Fibroblast of skin of left biceps (primary cell): Measurements from ENCODE around the gene KRTAP10-7.
"Not testable (repeated sequence)": the region's sequence is repeated elsewhere in the genome, so short reads cannot be mapped to it uniquely, and the experiment has no call there.

Experiments used
- DNase-seq, 2 experiments: peaks; one replicate each; pipeline ENCODE4 v3.0.0-alpha.2; 2013; ENCODE audit warnings: low read depth in 2 of 2

Gene KRTAP10-7, protein sequence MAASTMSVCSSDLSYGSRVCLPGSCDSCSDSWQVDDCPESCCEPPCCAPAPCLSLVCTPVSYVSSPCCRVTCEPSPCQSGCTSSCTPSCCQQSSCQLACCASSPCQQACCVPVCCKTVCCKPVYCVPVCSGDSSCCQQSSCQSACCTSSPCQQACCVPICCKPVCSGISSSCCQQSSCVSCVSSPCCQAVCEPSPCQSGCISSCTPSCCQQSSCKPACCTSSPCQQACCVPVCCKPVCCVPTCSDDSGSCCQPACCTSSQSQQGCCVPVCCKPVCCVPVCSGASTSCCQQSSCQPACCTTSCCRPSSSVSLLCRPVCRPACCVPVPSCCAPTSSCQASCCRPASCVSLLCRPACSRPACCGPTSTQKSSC

GRCh38 chr21:44600118-44600978, at the start of gene KRTAP10-7:
KRTAP10-7 (plus strand) TSS chr21:44600597; CDS start chr21:44600622, 25 bp downstream.
- not testable (repeated sequence) for DNase-seq

GRCh38 chr21:44550807-44551206, 49.6 kb upstream of the KRTAP10-7 start:
- DNase-seq = no peak

DNA sequence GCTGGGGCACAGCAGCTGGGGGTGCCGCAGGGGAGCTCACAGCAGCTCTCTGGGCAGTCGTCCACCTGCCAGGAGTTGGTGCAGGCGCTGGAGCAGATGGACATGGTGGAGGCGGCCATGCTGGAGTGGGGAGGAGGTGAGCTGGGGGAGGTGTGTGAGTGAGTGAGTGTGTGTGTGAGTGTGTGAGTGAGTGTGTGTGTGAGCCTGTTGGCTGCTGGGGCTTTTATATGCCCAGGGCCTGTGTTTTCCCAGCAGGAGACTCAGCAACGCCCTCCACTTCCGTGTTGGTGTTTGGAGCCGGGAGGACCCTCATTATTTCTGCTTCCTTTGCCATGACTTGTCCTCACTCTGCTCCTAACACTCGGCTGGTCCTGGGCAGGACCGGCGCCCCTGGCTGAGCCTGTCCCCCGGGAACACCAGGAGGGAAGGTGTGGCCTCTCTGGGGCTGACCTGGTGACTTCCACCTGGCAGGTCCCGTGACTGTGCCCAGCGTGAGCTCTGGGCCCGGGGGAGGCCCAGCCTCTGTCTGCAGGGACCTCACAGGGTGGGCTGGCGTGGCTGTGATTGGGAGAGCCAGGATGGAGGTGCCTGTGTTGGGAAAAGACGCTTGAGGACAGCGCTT, 48.9 kb upstream of the KRTAP10-7 start, which contains the start of gene KRTAP10-2:
TSS of gene KRTAP10-2 (minus strand) at position 166 of the 622 bp plus-strand sequence. CDS start at position 119, 47 bp downstream.
- DNase-seq = no peak

DNA sequence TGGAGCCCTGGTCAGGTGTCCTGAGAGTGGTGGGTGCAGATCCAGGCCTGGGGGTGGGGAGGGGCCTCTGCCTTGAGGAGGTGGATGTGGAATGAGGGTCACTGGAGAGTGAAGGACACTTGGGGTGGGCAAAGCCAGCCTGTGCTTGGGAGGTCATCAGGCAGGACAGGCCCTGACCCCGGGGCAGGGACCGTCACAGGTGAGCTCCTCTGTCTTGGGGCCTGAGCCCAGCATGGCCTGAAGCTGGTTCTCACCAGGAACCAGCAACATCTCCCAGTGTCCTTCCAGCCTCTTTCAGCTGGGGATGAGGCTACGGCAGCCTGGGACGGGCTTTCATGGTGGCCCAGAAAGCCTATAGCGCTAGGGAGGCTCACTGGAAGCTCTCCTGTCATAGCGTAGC, 48.3 kb upstream of the KRTAP10-7 start:
- no peak for DNase-seq

DNA sequence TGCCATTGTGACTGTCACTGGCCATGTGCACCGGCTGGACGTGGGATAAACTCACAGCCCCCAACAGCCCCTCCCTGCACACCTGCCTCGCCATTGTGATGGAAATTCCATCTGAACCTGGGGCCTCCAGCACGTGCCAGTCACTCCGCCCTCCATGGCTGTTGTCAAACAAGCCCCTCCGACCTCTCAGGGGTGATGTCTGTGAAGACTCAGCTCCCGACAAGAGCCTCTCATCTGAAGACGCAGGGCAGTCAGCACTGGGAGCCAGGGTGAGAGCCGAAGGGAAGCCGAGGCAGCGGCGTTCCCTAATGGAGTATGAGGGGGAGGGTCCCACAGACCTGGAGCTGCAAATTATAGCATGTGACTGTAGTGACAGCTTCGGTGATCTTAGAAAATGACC, 47.7 kb upstream of the KRTAP10-7 start:
- DNase-seq = no peak

- DNase-seq = no peak
These were observed 45.1 kb upstream of the KRTAP10-7 start for GRCh38 chr21:44555200-44555875.

DNA sequence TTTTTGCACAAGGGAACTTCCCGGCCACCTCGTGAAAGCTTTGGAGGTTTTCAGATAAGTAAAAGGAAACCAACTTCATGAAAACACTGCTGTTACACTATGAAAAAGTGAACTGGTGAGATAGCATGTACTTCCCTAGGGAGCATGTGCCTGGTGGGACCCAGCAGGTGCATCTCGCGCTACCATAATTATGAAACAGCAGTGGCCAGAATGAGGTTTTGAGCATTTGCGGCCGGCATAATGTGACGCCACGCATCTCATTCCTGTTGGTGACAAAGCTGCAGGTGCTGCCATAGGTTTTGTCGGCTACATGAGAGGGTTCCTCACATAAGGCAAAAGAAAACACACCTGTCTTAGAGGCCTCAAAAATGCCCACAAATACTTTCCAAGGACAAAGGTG, 43.5 kb upstream of the KRTAP10-7 start:
- DNase-seq = no peak

DNA sequence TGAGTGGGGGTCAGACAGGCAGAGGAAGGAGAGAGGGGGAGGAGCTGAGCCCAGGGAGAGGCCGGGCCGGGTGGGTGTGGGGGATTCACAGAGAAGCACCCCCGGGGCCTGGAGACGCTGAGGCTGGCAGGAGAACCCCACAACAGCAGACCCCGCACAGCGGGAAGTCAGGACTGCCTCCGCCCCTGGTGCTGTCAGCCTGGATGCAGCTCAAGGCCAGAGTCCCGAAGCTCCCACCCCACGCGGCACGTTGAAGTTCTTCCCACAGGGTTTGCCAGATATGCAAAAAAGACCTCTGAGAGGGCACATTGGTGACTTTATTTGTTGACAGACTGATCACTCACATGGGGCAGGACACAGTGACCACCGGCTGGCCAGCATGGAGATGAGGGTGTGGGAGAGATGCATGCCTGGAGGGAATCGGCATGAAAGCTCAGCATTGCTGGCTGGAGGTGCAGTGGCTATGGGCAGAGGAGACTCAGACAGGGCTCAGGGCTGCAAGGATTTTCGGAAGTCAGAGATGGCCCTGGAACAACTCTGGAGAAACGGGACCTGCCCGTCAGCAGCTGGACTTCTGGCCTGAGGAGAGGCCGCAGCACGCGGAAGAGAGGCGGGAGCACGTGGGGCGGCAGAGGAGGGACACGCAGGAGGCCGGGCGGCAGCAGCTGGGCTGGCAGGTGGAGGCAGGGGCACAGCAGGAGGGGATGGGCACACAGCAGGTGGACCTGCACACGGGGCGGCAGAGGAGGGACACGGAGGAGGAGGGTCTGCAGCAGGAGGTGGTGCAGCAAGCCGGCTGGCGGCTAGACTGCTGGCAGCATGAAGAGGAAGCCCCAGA, 42.7 kb upstream of the KRTAP10-7 start:
- no peak for DNase-seq

DNA sequence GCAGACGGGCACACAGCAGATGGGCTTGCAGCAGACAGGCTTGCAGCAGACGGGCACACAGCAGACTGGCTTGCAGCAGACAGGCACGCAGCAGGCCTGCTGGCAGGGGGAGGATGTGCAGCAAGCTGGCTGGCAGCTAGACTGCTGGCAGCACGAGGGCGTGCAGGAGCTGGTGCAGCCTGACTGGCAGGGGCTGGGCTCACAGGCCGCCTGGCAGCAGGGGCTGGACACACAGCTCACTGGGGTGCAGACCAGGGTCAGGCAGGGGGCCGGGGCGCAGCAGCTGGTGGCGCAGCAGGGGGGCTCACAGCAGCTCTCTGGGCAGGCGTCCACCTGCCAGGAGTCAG, 42.1 kb upstream of the KRTAP10-7 start:
- not testable (repeated sequence) for DNase-seq

DNA sequence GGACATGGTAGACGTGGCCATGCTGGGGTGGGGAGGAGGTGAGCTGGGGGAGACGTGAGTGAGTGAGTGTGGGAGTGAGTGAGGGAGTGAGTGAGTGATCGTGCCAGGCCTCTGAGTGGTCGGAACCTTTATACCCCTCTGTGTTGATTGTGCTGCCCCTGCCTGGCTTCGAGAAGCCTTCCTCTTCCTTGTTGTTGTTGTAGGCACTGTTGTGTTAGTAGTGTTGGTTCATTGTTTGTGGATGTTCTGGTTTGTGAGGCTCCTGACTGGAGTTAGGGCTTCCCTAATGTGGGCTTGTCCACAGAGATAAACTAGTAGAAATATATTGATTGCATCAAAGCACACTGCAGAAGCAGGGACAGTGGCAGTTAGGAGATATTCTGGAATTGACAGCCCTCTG, 41.7 kb upstream of the KRTAP10-7 start, which contains the start of gene KRTAP10-3:
TSS of gene KRTAP10-3 (minus strand) at position 101 of the 400 bp plus-strand sequence. CDS start at position 21, 80 bp downstream.
- DNase-seq = no peak

DNA sequence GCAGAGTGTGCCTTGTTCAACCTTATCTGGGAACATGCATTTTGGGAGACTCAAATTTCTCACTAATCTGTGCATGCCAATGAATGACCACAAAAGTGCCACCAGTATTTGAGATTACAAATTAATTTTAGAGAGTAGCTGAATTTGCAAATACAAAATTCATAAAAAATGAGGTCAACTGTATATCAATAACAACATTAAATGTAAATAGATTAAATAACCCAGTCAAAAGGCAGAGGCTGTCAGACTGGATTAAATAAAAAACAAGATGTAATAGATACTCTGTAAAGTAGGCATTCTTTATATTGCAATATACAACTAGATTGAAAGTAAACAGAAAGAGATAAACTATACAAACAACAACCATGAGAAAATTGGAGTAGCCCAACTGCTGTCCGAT, 36.3 kb upstream of the KRTAP10-7 start:
- DNase-seq = no peak

- DNase-seq = no peak
These were observed 35.4 kb upstream of the KRTAP10-7 start for GRCh38 chr21:44564886-44565598.

GRCh38 chr21:44566403-44566802, 34.0 kb upstream of the KRTAP10-7 start:
- DNase-seq = no peak

GRCh38 chr21:44567481-44568171, 32.8 kb upstream of the KRTAP10-7 start:
- DNase-seq = no peak

DNA sequence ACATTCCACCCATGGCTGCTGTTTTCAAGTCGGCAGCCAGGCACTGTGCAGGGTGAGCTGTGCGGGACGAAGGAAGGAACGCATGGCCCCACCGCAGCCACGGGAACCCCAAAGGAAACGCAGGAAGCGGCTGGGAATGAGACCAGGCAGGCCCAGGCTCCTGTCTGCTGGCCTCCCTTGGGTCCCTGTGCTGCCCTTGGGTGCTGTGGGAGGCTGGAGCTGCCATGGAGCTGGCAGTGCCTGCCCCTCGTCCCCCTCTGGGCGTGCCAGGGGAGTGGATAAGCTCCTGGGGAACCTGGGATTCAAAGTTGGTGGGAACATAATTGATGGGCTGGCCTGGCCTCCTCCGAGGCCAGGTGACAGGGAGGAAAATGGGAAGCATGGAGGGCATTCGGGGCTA, 32.1 kb upstream of the KRTAP10-7 start:
- no peak for DNase-seq

DNA sequence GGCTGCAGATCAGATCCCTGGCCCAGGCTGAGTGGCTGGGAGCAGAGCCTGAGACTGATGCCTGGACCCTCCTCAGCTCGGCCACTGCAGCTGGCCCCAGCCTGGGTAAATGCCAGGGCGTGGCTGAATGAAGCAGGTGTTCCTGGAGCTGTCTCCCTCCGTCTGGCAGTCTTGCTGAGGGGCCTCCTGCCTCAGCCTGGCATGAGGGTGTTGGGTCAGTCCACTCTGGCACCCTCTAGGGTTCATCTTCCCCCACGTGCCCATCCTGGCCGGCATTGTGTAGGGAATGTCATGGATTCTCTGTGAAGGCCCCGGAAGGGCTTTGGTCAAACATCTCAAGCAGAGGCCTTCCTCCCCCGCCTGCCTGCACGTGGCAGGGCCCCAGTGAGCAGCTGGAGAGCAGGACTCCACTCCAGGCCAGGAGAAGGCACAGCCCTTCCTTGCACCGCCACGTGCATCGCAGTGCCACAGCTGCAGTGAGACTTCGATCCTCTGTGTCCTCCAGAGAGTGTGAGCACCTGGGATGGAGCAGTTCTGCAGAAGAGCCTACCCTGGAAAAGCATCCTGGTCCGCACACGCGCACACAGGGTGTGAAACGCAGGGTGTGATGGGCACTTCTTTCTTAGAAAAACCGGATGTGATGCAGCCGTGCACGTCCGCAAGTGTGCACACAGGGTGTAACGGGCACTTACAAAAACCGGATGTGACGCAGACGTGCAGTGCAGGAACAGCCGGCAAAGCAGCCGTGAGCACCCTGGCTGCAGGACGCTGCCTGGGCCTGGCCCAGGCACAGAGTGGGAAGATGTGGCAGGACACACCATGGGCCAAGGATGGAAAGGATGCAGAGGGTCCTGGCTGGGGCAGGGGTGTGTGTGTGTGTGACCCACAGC, 31.5 kb upstream of the KRTAP10-7 start:
- no peak for DNase-seq

DNA sequence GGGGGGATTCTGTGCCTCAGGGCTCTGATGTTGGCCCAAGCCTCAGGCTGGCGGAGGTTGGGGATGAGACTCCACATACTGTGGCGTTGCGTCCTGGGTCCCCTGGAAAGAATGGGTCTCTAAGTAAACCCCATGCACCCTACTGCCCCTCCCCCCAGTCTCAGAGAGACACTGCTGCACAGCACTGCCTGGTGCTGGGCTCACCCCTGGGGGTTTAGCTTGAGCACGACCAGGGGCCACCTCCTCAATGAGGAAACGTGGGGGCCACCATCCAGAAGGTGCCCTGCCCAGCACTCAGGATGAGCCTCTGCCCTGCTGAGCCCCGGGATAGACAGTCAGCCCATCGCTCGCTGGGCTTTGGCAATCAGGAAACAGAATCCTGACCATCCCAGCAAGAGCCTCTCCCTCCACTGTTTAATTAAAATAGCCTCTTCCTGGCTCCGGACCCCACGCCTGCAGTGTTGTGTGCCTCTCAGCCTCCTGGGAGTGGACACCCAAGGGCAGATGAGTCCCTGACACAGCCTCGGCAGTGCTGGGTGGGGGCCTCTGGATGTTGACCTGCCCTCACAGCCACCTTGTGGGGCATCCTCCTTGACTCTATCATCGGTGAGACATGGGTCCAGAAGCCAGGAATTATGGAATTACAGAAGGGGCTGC, 30.4 kb upstream of the KRTAP10-7 start:
- DNase-seq = no peak

- DNase-seq = no peak
These were observed 29.1 kb upstream of the KRTAP10-7 start for GRCh38 chr21:44571296-44571695.
